ENCODE measurements around the gene STUM. TPM values are rescaled to one million over a fixed set of nuclear protein-coding genes. Genes with fewer than 3 reads are reported as not detected.

The STUM gene
- total RNA-seq, 1 experiment from 2014 or later = 0.11 TPM

GRCh38 chr1:226650236-226650841, 101.8 kb downstream of the STUM start:
- Histone ChIP-seq H4K20me1 (ENCODE audit: control insufficient read depth, insufficient read depth, insufficient read length) (no peaks in the 10 kb centered on the region), H3K9me3 (ENCODE audit: control insufficient read depth, low read depth, low read length) (no peaks in the 10 kb centered on the region), H2BK120ac (ENCODE audit: low read depth, low read length, poor library complexity, severe bottlenecking) (no peak overlapping the region), H3K4me2 (ENCODE audit: insufficient read depth, insufficient read length, low read length) (no peak overlapping the region), H3K23me2 (ENCODE audit: insufficient read length, low read depth, low read length, poor library complexity, severe bottlenecking) (no peaks in the 10 kb centered on the region), H3K27me3 (ENCODE audit: insufficient read depth, low read length) (no peaks in the 10 kb centered on the region), H2BK5ac (ENCODE audit: insufficient read length, low read length) (no peak overlapping the region), H3K9ac (ENCODE audit: extremely low read depth, insufficient read length, low read length) (no peak overlapping the region), H3K18ac (ENCODE audit: insufficient read length, low read depth, low read length) (no peak overlapping the region), H3K14ac (ENCODE audit: insufficient read depth, low read length) (no peak overlapping the region; the same call in 1 of the 2 replicates), H2BK15ac (ENCODE audit: low read depth, low read length) (no peak overlapping the region), H3K79me2 (ENCODE audit: insufficient read depth, low read length) (no peaks in the 10 kb centered on the region), H3T11ph (ENCODE audit: low read length) (no peak overlapping the region), H4K8ac (replicated peaks; ENCODE audit: insufficient read length, low read depth, low read length) (no peak overlapping the region), H3K27ac (ENCODE audit: insufficient read length, low read depth, low read length) (no peak overlapping the region), H3K79me1 (ENCODE audit: insufficient read depth, low read depth, low read length, poor library complexity, severe bottlenecking) (no peaks in the 10 kb centered on the region), H2AK5ac (ENCODE audit: insufficient read length, low read length) (no peak overlapping the region), H2BK12ac (ENCODE audit: insufficient read length, low read depth, low read length) (no peak overlapping the region), H3K56ac (ENCODE audit: insufficient read length, low read depth, low read length) (no peak overlapping the region), H3K4me1 (ENCODE audit: insufficient read depth, low read length) (peaks cover 16% of the 10 kb centered on the region; the same call in 1 of the 2 replicates), H4K91ac (ENCODE audit: insufficient read length, low read depth, low read length) (no peak overlapping the region), H3K4ac (ENCODE audit: low read depth, low read length) (no peak overlapping the region), H2BK20ac (ENCODE audit: low read depth, low read length, poor library complexity, severe bottlenecking) (no peak overlapping the region), H3K23ac (ENCODE audit: insufficient read length, low read depth, low read length) (no peak overlapping the region), H2AFZ (ENCODE audit: low read length) (no peak overlapping the region), H4K5ac (ENCODE audit: insufficient read length, low read depth, low read length) (no peak overlapping the region)
- Mint-ChIP-seq H3K4me1 (peaks cover 31 to 47% of the 10 kb centered on the region in 2 experiments), H3K4me3 (no peak overlapping the region), H3K9me3 (peaks cover 0 to 3% of the 10 kb centered on the region in 2 experiments; a peak in 1 of 5 replicates), H3K27me3 (ENCODE audit: low read depth) (no peaks in the 10 kb centered on the region; the same call in none of the 2 replicates), H3K36me3 (ENCODE audit: insufficient read depth in 1 of 3, low read depth in 3 of 3) (no peaks in the 10 kb centered on the region), H3K27ac (peak overlapping the region in 2 of 3 experiments; percentile 18 to 90; a peak in 3 of 7 replicates)
- WGBS (ENCODE audit: extremely low coverage, insufficient read length, low lambda C conversion rate) = no CpG with 5 or more reads among the region's 11 CpGs
- no peak for DNase-seq
- TF ChIP-seq, protein P1, sequence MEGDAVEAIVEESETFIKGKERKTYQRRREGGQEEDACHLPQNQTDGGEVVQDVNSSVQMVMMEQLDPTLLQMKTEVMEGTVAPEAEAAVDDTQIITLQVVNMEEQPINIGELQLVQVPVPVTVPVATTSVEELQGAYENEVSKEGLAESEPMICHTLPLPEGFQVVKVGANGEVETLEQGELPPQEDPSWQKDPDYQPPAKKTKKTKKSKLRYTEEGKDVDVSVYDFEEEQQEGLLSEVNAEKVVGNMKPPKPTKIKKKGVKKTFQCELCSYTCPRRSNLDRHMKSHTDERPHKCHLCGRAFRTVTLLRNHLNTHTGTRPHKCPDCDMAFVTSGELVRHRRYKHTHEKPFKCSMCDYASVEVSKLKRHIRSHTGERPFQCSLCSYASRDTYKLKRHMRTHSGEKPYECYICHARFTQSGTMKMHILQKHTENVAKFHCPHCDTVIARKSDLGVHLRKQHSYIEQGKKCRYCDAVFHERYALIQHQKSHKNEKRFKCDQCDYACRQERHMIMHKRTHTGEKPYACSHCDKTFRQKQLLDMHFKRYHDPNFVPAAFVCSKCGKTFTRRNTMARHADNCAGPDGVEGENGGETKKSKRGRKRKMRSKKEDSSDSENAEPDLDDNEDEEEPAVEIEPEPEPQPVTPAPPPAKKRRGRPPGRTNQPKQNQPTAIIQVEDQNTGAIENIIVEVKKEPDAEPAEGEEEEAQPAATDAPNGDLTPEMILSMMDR (conservative IDR thresholded peaks at IDR 0.05) = 0 out of 3 replicates have a peak, but pooled peaks have one; percentile 10

Data from H9 (cell line).